T47D (cell line): Measurements from ENCODE around the gene PRAC1.
A peak's percentile ranks its signal among the peaks of the same experiment; 100 is the strongest.

Experiments used
- DNase-seq, 2 experiments: peaks; one replicate each; pipeline versions ENCODE4 v3.0.0 to v3.0.0-alpha.2; 2011 to 2012; ENCODE audit warnings: low read depth in 1 of 2, low spot score in 1 of 2
- JUND ChIP-seq: IDR thresholded peaks from 2 replicates; pipeline ENCODE4 v1.6.1; 2012; ENCODE audit warnings: low read depth
- in situ Hi-C: cut with HindIII; loops from 2 replicates; pipeline ENCODE4 v1.10.0; 2016; ENCODE audit warnings: low sequenced_read_pairs, low pct_unique_long_range_greater_than_20kb

The PRAC1 gene

DNA sequence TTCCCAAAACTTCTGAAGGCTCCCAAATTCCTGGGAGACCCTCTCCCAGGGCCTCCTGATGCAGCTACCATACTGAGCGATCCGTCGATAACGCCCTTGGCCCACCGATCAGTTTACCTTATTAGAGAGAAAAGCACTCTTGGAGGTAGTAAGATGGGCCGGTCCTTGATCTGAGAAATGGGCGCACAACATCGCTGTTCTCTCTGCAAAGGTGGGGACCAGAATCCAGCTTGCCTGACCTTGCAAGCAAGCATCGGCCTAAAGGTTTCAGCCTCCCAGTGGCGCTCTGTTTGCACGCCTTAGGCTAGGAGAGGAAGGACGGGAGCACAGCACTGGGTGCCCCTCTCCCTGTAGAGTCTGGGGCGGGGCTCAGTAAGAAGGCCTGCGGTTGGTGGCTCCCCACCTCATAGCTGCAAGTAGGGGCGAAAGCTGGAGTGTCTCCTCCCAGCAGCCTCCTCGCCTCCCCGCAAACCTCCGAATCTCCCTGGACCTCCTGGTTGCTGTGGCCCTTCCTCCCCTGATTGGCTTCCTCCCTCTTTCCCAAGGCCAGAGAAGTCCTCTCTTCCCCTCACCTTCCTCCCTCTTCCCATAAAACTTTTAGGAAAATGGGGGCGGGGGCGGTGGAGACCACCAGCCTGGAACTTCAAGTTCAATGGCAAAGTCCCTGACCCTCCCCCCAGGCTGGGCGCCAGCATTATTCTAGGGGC is at the start of gene PRAC1:
Gene PRAC1 (minus strand): TSS at position 318 of the 707 bp plus-strand sequence. CDS start 126 bp downstream, at position 192.
- no peak for DNase-seq
- in situ Hi-C loops, result no loop called here
- no peak for TF ChIP-seq JUND

DNA sequence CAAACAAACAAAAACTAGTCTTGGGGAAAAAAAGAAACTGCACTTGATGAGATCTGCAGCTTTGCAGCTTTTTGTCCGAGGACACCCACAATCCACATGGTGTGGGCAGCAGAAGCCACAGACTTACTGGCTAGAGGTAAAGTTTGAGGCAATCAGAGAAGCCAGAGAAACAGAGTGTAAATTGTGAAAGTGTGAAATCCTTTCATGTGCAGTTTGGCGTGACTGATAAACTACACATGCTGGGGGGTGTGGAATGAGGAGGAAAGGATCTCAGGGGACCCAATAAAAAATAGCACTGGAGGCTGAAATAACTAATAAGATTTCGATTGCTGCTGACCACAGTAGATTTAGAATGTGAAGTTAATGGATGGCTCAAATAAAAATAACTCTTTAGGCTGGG is 48.6 kb upstream of the PRAC1 start:
- no peak for TF ChIP-seq JUND
- in situ Hi-C loops, result no loop called here
- DNase-seq, result no peak

DNA sequence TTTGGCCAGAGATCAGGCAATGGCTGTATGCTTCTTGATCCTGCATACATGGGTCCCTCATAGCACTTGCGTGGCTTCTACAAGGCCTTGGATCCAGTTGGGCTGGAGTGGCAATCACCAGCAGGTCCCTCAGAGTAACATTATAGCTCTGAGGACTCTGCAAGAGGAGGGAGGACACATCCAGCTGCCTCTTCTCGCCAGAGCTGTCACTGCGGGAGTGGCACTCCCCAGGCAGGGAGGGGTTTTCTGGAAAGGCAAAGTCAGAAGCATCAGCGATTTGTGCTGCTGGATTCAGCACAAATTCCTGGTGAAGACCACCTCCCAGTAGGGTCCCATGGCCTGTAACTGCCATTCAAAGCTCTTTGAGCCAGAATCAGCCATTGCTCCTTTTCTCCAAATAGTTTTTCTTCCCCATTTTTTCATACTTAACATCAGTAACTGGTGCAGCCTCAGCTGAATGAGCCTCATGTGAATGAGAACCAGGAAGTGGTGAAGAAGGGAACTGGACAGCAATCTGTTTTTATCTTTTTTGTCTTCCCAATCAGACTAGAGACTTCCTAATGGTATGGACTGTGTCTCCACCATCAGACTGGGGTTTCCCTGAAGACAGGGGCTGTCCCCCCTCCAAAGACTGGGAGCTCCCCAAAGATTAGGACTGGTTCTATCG is 46.8 kb upstream of the PRAC1 start:
- no peak for TF ChIP-seq JUND
- no peak for DNase-seq
- in situ Hi-C loops, result no loop called here

DNA sequence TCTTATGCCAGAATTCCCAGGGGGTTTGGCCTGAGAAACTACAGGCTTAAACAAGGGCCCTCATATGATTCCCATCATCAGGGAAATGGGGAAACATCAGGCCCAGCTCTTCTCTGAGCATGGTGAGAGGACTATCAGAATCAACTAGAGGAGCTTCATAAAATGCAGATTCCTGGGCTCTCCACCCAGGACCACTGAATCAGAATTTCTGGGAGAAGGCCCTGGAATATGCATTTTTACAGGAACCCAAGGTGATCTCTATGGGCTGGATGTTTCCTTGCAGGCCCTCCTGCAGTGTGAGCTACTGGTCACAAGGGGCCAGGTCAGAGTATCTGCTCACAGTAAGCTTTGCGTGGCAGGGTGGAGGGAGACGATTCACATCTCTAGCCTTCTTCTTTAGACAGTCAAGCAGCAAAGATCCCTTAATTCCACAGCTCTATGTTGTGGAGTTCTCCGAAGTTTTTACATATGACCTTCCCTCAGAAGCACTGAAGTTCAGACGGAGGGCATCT is 45.0 kb upstream of the PRAC1 start:
- no peak for DNase-seq
- in situ Hi-C loops, result no loop called here
- TF ChIP-seq JUND, result no peak

DNA sequence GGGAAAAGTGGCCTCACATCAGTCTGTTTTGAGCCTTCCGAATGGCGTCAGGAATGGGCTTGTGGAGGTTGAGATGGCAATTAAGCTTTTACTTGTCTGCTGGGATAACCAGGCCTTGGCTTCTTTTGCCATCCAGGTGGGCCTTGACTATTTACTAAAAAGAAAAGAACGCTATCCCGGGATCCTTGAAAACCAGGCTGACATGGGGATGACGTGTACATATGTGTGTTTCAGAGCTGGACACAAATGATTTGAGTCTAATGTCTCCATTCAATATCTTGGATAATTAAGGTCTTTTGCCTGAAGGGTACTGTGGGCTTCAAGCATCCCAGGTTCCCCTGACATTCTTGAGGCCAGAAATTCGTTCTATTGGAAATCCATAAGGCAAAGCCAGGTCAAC is 38.8 kb upstream of the PRAC1 start:
- in situ Hi-C loops, result no loop called here
- no peak for DNase-seq
- no peak for TF ChIP-seq JUND

DNA sequence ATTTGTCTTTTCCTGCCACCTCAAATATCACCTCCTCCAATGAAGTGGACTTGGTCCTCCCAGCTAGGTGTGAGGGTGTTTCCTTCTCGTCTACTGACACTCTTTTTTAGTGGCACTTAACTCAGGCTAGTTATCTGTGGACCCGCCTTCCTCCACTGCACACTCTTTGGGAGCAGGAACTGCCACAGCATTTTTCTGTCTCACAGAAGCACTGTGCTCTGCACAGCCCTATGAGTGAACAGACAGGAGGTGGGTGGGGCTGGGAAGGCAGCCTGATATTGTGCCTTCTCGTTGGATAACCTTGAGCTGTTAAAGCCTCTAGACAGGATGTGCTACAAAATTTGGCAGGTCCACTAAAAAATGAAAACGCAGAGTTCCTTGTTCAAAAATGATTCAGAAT is 38.1 kb upstream of the PRAC1 start:
- in situ Hi-C loops, result no loop called here
- no peak for DNase-seq
- TF ChIP-seq JUND, result no peak

DNA sequence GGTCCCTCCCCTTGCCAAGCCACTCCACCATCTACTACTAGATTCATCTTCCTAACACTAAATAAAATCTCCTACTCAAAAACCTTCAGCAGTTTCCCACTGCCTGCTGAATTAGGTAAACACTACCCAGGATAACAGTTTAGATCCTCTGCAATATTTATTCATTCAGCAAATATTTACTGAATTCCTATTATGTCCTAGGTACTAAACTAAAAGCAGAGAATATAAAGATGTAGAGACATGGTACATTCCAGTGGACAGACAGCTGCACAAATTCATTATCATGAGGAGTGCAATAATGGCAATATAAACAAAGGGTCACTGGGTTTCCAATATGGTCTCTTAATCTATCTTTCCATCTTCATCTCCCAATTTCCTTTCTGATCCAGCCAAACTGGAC is 37.0 kb upstream of the PRAC1 start:
- peak in 1 of 2 experiments; percentile 74 for DNase-seq
- peak; percentile 37; the same call in 1 of the 2 replicates for TF ChIP-seq JUND
- in situ Hi-C loops, result no loop called here

DNA sequence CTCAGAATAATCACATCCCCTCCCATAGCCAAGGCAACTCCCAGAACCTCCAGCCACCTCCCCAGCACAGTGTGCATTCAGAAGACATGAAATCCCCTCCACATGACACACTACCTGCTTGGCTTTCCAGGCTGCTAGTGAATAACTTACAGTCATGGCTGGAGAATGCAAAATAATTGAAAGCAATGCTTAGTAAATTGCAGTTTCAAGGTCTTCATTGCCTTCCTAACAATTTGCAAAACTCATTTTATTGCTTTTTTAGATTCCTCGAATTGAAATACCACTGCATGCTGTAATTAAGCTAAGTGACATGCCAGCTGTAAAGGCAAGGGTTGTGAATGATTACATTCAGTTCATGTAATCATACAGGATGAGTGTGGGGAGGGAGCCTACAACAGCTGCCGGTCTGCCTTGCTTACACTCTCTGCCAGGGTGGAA is 35.2 kb upstream of the PRAC1 start:
- no peak for TF ChIP-seq JUND
- in situ Hi-C loops, result no loop called here
- no peak for DNase-seq

DNA sequence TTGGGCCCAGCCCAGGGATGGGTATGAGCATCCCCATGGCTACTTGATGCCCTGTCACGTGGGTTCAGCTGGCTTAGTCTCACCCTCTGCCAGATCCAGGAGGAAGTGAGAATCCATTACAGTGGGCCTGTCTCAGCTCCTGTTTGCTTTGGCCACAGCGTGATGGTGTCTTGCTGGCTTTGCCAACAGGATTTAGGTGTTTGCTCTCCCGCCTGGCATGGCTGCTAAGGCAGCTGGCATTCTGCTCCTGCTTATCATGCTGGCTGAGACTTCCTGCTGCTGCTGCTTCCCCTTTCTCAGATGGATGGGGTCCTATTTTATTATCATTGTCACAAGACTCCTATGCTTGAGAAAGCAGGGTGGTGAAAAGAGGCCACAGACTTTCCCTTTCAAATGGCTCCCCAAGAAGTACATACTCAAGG is 34.5 kb upstream of the PRAC1 start:
- peak; percentile 82 to 83 for DNase-seq
- TF ChIP-seq JUND, result no peak; the same call in 1 of the 2 replicates
- in situ Hi-C loops, result no loop called here

DNA sequence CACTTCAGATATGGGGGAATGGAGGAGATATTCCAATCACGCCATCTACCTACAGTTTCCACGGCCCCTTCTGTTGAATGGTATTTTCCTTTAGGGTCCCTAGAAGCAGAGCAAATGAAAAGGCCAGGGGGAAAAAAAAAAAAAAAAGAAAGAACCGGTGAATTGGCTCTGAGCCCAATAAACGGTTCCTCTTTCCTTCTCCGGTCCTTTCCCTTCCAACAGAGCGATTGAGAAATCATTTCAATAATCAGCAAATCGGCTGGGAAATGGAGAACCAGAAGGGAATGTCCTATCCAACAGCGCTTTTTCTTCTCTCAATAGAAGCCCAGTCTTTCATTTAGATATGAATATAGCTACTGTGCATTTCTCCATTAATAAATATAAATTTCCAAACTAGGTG is 33.0 kb upstream of the PRAC1 start:
- in situ Hi-C loops, result no loop called here
- DNase-seq, result no peak
- TF ChIP-seq JUND, result no peak

DNA sequence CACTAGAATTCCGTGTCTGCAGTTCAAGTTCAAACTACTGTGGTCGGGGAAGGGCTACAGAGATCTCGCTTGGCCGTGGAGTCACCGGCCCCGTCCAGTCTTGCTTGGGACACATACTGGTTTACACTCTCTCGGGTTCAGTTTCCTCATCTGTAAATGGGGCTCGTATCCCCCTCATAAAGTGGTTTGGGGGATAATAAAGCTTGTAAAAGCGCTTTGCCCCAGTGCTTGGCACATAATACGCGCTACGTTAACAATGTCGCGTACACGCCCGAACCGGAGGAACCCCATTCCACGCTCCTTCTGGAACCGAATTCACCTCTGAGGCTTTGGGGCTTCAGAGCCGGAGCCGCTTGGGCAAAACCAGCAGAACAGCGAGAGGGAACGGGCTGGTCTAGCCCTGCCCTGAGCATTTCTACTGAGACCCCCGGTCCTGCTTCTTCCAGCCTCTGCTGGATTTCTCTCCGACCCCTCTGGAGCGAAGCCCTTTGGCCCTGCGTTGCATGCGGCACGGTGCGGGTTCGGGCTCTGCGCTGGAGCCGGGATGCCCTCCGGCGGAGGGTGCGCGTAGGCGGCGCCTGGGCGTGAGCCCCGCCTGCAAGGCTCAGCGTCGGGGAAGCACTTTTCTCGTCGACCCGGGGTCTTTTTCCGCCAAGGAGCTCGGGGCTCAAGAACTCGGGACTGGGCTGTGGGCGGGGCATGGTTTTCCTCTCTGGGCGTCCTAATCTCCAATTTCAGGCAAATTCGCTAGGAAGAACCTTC is 32.4 kb upstream of the PRAC1 start:
- no peak for TF ChIP-seq JUND
- in situ Hi-C loops, result no loop called here
- no peak for DNase-seq

DNA sequence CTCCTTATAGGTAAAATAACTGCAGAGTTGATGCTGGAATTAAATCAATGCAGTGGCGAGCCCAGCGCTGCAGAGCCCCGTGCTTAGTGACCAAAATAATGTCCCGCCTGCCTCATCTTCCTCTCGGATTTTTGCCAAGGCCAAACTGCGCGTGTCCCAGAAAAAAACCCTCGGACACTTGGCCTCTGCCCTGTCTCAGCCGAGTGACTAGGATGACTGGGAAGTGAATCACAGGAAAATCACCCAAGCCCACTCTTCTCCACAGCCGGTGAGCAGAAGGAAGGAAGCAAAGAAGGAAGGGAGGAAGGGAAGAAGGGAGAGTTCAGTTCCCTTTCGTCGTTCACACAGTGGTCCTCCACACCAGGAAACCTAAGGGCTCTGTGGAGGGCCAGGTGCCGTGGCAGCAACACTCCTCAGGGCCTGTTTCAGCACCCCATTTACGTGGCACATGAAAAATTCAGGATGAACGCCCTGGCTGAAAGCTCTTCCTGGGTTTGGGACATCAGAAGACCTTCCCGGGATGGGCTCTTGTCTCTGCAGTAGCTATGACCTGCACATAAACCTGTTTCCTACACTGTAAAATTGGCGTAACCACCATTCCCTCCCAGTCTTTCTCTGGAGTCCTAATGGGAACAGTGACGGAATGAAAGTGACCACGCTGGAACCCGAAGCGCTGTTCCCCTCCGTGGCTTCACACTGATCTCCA is 31.6 kb upstream of the PRAC1 start:
- in situ Hi-C loops, result no loop called here
- no peak for DNase-seq
- no peak for TF ChIP-seq JUND
